PC-3 (cell line): ENCODE results near the gene ADGRV1.

Source experiments
- CTCF ChIP-seq: fragments of 300-600 bp; sonication (generic); conservative IDR thresholded peaks from 2 replicates; pipeline ENCODE4 v1.5.1; 2017; ENCODE audit warnings: antibody characterized with exemption, low read depth, mild to moderate bottlenecking, low read length
- EZH2 ChIP-seq: fragments of 300-600 bp; sonication (generic); IDR thresholded peaks from one replicate; pipeline ENCODE4 v1.6.1; 2017; ENCODE audit warnings: antibody characterized with exemption, mild to moderate bottlenecking, low read length; ENCODE audit not compliant: unreplicated experiment

GRCh38 chr5:91144491-91145332 lies 586.1 kb downstream of the ADGRV1 start:
- TF ChIP-seq CTCF: no peak
- TF ChIP-seq EZH2: no peak
